CD4-positive, alpha-beta T cell treated with Interleukin-2 at 100 ng/mL for 4 hours (primary cell): ENCODE measurements around the gene IFITM10.

ENCODE experiments used
- DNase-seq: peaks from one replicate; pipeline ENCODE4 v3.0.0-alpha.2; 2020; ENCODE audit warnings: low spot score

The IFITM10 gene

GRCh38 chr11:1737080-1737757 lies 13.2 kb downstream of the IFITM10 start:
- no peak for DNase-seq

- no peak for DNase-seq
Measured at GRCh38 chr11:1736447-1736992, 13.9 kb downstream of the IFITM10 start.

- no peak for DNase-seq
Measured at GRCh38 chr11:1735271-1735670, 15.1 kb downstream of the IFITM10 start.

- no peak for DNase-seq
Measured at GRCh38 chr11:1734641-1735081, 15.7 kb downstream of the IFITM10 start.

DNA sequence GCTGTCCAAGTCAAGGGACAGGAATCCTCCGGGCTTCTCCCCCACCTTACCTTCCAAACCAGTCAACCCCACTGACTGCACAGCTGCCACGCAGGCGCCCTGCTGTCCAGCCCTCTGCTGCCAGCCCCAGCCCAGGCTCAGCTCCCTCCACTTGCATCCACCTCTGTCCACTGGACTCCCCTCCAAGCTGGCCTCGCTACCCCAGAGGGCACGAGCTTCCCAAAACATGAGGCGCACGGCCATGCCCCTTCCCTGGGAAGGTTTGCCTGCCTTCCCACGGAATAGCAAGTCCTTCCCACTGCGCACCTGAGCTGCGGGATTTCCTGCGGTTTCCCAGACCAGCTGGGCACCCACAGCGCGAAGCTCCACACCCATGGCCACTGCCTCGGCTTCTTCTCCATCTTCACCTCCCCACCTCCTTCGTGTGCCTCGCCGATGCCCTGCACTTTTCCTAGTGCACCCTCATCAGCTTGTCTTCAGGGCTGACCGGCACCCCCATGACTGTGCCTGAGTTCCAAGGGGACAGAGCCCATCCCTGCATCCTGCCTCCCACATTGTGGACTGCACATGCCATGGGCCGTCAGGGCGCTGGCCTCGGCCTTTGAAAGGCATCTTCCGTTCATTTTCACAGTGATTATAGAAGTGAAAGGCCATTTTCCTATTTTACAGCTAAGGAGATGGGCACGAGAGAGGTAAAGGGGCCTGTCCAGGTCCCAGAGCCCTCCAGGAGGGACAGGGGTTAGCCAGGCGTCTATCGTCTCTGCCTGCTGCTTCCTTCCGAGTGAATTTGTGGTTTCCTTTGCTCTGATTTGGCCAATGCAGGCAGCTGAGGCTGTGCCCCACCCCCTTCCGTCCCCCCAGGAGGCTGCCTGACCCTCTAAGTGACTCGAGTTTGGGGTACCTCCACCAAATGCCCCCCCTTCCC lies 16.4 kb downstream of the IFITM10 start:
- no peak for DNase-seq

DNA sequence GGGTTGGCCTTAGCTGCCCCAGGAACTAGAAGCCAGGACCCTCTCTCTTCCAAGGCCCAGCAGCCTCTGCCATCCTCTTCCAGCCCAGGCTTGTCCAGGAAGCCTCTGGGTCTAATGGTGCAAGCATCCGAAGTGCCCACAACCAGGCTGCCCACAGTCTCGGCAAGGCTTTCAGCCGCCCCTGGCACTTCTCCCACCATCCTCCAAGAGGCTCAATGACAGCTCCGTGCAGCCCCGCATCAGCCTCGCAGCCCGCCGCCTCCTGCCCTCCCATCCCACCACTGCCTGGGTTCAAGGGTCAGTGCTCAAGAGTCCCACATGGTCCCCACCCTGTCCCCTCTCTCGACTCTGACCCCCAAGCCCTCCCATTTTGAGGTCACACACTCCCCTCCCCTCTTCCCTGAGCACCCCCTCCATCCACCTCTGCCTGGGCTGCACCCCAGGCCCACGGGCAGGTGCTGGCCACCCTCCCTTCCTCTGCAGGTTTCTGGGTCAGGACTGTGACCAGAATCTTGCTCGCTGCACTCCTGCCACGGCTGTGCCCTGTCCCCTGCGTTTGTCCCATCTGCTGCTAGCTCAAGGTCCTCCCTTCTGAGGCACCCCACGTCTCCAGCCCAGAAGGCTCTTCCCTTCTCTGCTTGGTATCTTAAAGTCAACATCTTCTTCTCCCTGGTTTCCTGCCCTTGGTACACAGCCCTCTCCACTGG lies 17.2 kb downstream of the IFITM10 start:
- no peak for DNase-seq

DNA sequence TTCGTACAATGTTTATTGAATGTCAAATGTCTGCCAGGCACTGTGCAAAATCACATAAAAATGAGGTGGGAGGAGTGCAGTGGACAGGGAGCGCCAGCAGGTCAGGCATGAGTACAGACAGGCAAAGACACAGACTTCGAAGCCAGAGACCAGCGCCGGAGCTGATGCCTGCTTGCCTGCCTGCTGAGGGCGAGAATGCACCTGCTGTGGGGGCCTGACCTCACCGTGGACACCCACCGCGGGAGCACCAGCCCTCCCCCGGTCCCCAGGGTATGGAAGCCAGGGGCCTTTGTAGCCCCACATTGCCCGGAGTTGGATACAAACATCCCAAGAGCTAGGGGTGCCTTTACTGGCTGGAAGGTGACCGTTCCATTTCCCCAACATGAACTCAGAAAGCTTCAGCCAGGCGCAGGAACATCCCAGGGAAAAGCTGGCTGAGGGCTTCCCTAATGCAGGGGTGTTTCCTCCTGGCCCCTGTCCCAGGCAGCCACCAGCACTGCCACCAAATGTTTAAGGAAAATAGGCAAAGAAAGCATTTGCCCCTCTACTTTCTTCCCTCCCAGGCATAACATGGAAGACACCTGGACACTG lies 17.9 kb downstream of the IFITM10 start:
- no peak for DNase-seq

GRCh38 chr11:1731451-1732059 lies 18.8 kb downstream of the IFITM10 start:
- DNase-seq, result no peak

- DNase-seq, result no peak
Measured at GRCh38 chr11:1730059-1730629, 20.3 kb downstream of the IFITM10 start.

- DNase-seq, result no peak
Measured at GRCh38 chr11:1729692-1730011, 20.7 kb downstream of the IFITM10 start.

- DNase-seq, result no peak
Measured at GRCh38 chr11:1728931-1729691, 21.3 kb downstream of the IFITM10 start.

DNA sequence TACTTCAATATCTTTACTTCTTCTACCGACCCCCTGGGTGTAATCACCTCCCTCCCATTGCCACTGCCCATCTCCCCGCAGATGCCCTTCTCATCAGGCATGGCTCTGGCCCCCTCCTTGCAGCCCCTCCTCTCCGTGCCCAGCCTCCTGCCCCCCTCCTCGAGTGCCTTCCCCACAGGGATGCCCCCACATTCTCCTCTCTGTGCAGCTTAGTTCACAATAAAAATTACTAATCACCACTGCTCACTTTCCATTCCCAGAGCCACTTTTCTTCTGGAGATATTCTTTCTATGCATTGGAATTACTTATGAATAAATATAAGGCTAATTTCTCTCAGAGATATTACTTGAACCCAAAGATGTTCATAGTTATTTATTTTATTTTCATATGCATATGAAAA lies 22.1 kb downstream of the IFITM10 start:
- DNase-seq, result no peak

DNA sequence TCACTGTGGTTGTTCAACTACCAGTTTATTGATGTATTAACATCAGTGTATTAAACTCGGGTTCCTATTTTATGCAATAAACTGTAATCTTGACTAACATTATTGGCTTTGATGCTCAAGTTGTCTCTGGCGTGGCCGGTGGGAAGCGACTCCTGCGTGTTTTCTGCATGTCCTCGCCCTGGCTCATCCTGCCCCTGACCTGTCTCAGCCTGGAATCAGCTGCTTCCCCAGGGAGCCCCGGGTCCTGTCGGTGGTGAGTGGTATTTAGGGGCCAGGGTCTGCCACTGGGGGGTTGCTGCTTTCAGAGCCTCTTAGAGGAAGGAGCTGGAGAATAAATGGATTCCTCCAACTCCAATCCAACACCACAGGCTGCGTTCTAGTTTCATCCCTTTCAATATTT lies 22.5 kb downstream of the IFITM10 start:
- DNase-seq, result no peak

DNA sequence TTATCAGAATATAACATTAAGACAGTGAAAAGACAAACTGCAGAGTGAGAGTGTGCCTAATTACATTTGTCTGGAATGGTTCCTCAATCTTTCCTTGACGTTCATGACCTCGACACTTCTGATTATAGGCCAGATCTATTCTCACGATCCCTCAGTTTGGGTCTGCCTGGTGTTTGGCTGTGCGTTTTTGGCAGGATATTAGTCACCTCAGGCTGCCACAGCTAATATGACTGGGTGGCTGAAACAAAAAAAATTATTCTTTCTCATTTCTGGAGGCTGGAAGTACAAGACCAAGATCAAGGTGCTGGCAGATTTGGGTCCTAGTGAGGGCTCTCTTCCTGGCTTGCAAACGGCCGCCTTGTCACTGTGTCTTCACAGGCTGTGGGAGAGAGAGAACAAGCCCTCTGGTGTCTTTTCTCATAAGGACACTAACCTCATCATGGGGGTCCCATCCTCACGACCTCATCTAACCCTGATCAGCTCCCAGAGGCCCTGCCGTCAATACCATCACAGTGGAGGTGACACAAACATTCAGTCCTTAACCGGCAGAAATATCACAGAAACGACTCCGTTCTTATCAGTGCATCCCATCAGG lies 23.2 kb downstream of the IFITM10 start:
- no peak for DNase-seq

DNA sequence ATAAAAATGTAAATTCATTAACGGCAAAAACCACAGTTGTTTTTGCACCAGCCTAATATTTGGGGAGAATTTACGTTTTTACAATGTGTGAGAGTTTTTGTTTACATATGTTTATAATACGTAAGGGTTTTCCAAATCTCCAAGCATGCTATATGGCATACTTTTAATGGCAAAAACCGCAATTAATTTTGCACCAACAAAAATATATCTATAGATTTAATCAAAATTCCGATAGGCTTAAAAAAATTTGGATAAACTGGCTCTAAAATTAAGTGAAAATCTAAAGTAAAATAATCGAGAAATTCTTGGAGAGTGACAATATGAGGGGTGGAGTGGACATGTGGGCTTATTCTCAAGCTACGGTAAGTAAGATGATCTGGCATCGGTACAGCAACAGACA lies 30.6 kb downstream of the IFITM10 start:
- DNase-seq, result no peak

DNA sequence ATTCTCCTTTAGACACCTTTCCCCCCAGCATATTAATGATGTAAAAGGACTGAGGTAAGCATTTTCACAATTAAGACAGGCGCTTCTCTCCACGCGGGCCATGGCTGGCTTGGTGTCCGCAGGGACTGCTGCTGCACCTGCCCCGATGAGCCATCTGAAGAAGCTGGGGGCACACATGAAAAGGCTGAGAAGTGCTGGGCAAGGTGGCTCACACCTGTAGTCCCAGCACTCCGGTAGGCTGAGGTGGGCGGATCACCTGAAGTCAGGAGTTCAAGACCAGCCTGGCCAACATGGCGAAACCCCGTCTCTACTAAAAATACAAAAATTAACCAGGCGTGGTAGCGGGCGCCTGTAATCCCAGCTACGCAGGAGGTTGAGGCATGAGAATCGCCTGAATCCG lies 32.1 kb downstream of the IFITM10 start:
- DNase-seq, result no peak

GRCh38 chr11:1717745-1718144 lies 32.6 kb downstream of the IFITM10 start:
- DNase-seq, result no peak

- no peak for DNase-seq
Measured at GRCh38 chr11:1714908-1715885, 35.2 kb downstream of the IFITM10 start.

GRCh38 chr11:1708716-1709115 lies 41.7 kb downstream of the IFITM10 start:
- DNase-seq, result no peak
